Activated gamma-delta T cell treated with Interleukin-2 at 50 U/mL for 16 hours (primary cell): ENCODE data around the gene CDH5.

Source experiments
- DNase-seq: peaks from one replicate; pipeline ENCODE4 v3.0.0-alpha.2; 2020

The CDH5 gene

GRCh38 chr16:66354034-66354909, 12.2 kb upstream of the CDH5 start:
- no peak for DNase-seq

- no peak for DNase-seq
These were observed 11.0 kb upstream of the CDH5 start for GRCh38 chr16:66355526-66355925.

GRCh38 chr16:66357523-66357928, 9.0 kb upstream of the CDH5 start:
- no peak for DNase-seq

- DNase-seq = no peak
These were observed 8.3 kb upstream of the CDH5 start for GRCh38 chr16:66358231-66358630.

GRCh38 chr16:66359012-66359411, 7.5 kb upstream of the CDH5 start:
- DNase-seq = no peak

GRCh38 chr16:66359811-66360608, 6.5 kb upstream of the CDH5 start:
- no peak for DNase-seq

GRCh38 chr16:66360624-66361324, 5.7 kb upstream of the CDH5 start:
- DNase-seq = no peak

- DNase-seq = no peak
These were observed 4.8 kb upstream of the CDH5 start for GRCh38 chr16:66361604-66362135.

GRCh38 chr16:66363211-66363777, 3.2 kb upstream of the CDH5 start:
- DNase-seq = no peak

GRCh38 chr16:66364117-66364958, 2.2 kb upstream of the CDH5 start:
- no peak for DNase-seq

- no peak for DNase-seq
These were observed 1.6 kb upstream of the CDH5 start for GRCh38 chr16:66364959-66365306.

- DNase-seq = no peak
These were observed 840 bp upstream of the CDH5 start for GRCh38 chr16:66365651-66366050.

GRCh38 chr16:66367968-66368891, 1.7 kb downstream of the CDH5 start:
- DNase-seq = no peak

- DNase-seq = no peak
These were observed 2.6 kb downstream of the CDH5 start for GRCh38 chr16:66369055-66369592.

- DNase-seq = no peak
These were observed 4.5 kb downstream of the CDH5 start for GRCh38 chr16:66370786-66371684.

- DNase-seq = no peak
These were observed 5.8 kb downstream of the CDH5 start for GRCh38 chr16:66372078-66372897.

- no peak for DNase-seq
These were observed 6.3 kb downstream of the CDH5 start for GRCh38 chr16:66372898-66373155.

GRCh38 chr16:66373667-66374066, 7.2 kb downstream of the CDH5 start:
- no peak for DNase-seq

GRCh38 chr16:66374176-66374575, 7.7 kb downstream of the CDH5 start:
- DNase-seq = no peak
